SK-N-SH (cell line): ENCODE data around the gene ANKRD10. TPM values are rescaled to one million over a fixed set of nuclear protein-coding genes. Genes with fewer than 3 reads are reported as not detected.
"Not testable (repeated sequence)": the region's sequence is repeated elsewhere in the genome, so short reads cannot be mapped to it uniquely, and the experiment has no call there.

Source experiments
- CTCF ChIA-PET: fragments of 300-600, 350-600 bp; formaldehyde crosslinking; extraction: SDS; loops from one replicate; lab custom pipeline; 2021; lab: Yijun Ruan, JAX
- POLR2A ChIA-PET: fragments of 350-600 bp; sonication (Branson Sonifier 250); formaldehyde crosslinking; extraction: SDS; loops from one replicate; lab custom pipeline; 2020; ENCODE audit warnings: antibody characterized with exemption, inconsistent platforms; lab: Yijun Ruan, JAX
- DNase-seq: peaks from one replicate; pipeline ENCODE4 v3.0.0; 2012
- H2AFZ ChIP-seq: fragments of 200-600 bp; sonication (generic); 2 replicates; pipeline ENCODE4 v1.8.1; 2016; ENCODE audit warnings: antibody characterized with exemption, mild to moderate bottlenecking, low read depth
- H3F3A ChIP-seq: fragments of 200-600 bp; sonication (generic); replicated peaks from 2 replicates; pipeline ENCODE3; 2016; ENCODE audit warnings: antibody characterized with exemption, mild to moderate bottlenecking; ENCODE audit not compliant: insufficient read depth
- H3K27ac ChIP-seq, 2 experiments: fragments of 200-500 bp in 1 of 2; fragments of 200-600 bp in 1 of 2; sonication (Bioruptor generic) in 1 of 2; sonication (generic), shearing (Covaris generic) in 1 of 2; 2 replicates each; pipeline versions ENCODE4 v1.5.1 to v1.6.1; 2014 to 2016; ENCODE audit warnings: low read depth in 2 of 2, inconsistent platforms in 1 of 2, low read length in 1 of 2, mild to moderate bottlenecking in 1 of 2, mixed read lengths in 1 of 2
- H3K27me3 ChIP-seq: fragments of 200-600 bp; sonication (generic), shearing (Covaris generic); 2 replicates; pipeline ENCODE4 v1.6.1; 2016; ENCODE audit warnings: mixed run types; ENCODE audit not compliant: insufficient read depth
- H3K36me3 ChIP-seq, 2 experiments: fragments of 200-500 bp in 1 of 2; fragments of 200-600 bp in 1 of 2; sonication (Bioruptor generic) in 1 of 2; sonication (generic) in 1 of 2; replicated peaks in 1 of 2; 2 replicates each; pipeline versions ENCODE3 to v1.5.1; 2014 to 2016; ENCODE audit warnings: low read length in 1 of 2, mild to moderate bottlenecking in 1 of 2; ENCODE audit not compliant: insufficient read depth in 2 of 2, control insufficient read depth in 1 of 2
- H3K4me1 ChIP-seq, 2 experiments: fragments of 200-500 bp in 1 of 2; fragments of 200-600 bp in 1 of 2; sonication (Bioruptor generic) in 1 of 2; sonication (generic), shearing (Covaris generic) in 1 of 2; 2 replicates each; pipeline versions ENCODE4 v1.5.1 to v1.6.1; 2014 to 2016; ENCODE audit warnings: low read depth in 1 of 2, low read length in 1 of 2, mixed run types in 1 of 2; ENCODE audit not compliant: insufficient read depth in 2 of 2, control insufficient read depth in 1 of 2
- H3K4me2 ChIP-seq: fragments of 200-600 bp; sonication (generic), shearing (Covaris generic); 2 replicates; pipeline ENCODE4 v1.6.1; 2017; ENCODE audit warnings: mixed run types
- H3K4me3 ChIP-seq, 2 experiments: fragments of 200-500 bp in 1 of 2; fragments of 200-600 bp in 1 of 2; sonication (Bioruptor generic) in 1 of 2; sonication (generic), shearing (Covaris generic) in 1 of 2; 2 replicates each; pipeline versions ENCODE4 v1.5.1 to v1.8.1; 2014 to 2016; ENCODE audit warnings: low read depth in 2 of 2, inconsistent platforms in 1 of 2, low read length in 1 of 2, mild to moderate bottlenecking in 1 of 2, mixed read lengths in 1 of 2, moderate library complexity in 1 of 2
- H3K79me2 ChIP-seq: fragments of 200-600 bp; sonication (generic); 2 replicates; pipeline ENCODE4 v1.8.1; 2017; ENCODE audit warnings: mild to moderate bottlenecking; ENCODE audit not compliant: insufficient read depth
- H3K9ac ChIP-seq: fragments of 200-600 bp; sonication (generic); 2 replicates; pipeline ENCODE4 v1.6.1; 2017; ENCODE audit warnings: mixed run types
- H3K9me2 ChIP-seq: fragments of 200-600 bp; sonication (generic); 2 replicates; pipeline ENCODE4 v1.6.1; 2017; ENCODE audit warnings: mixed run types
- H3K9me3 ChIP-seq: fragments of 200-600 bp; sonication (generic); 2 replicates; pipeline ENCODE4 v1.6.1; 2017; ENCODE audit warnings: mixed run types, mild to moderate bottlenecking, moderate library complexity
- H4K20me1 ChIP-seq: fragments of 200-600 bp; sonication (generic); 2 replicates; pipeline ENCODE4 v1.6.1; 2017; ENCODE audit warnings: mild to moderate bottlenecking, mixed run types; ENCODE audit not compliant: insufficient read depth
- CHD2 ChIP-seq: fragments of 150-350 bp; IDR thresholded peaks from 2 replicates; pipeline ENCODE4 v1.6.1; 2018; ENCODE audit warnings: low read length; ENCODE audit not compliant: partially characterized antibody
- ELF1 ChIP-seq: IDR thresholded peaks from 2 replicates; pipeline ENCODE4 v1.4.0; 2012
- EP300 ChIP-seq, 2 experiments: IDR thresholded peaks; 2 replicates each; pipeline versions ENCODE4 v1.4.0 to v1.6.1; 2012; ENCODE audit warnings: borderline replicate concordance in 1 of 2, low read depth in 1 of 2, low read length in 1 of 2
- EZH2phosphoT487 ChIP-seq: fragments of 200-600 bp; sonication (generic); IDR thresholded peaks from 2 replicates; pipeline ENCODE4 v1.6.1; 2017; ENCODE audit warnings: low read depth, mixed run types, mild to moderate bottlenecking, antibody characterized with exemption, moderate library complexity, borderline replicate concordance
- FOSL2 ChIP-seq: IDR thresholded peaks from 2 replicates; pipeline ENCODE4 v1.4.0; 2012; ENCODE audit warnings: low read depth, mild to moderate bottlenecking, moderate library complexity, borderline replicate concordance
- GATA2 ChIP-seq: sonication (generic); formaldehyde crosslinking; IDR thresholded peaks from 2 replicates; pipeline ENCODE4 v1.5.0; 2020; ENCODE audit warnings: mild to moderate bottlenecking, missing genetic modification reagents
- POLR2AphosphoS5 ChIP-seq: IDR thresholded peaks from 2 replicates; pipeline ENCODE4 v1.6.1; 2012; ENCODE audit warnings: low read depth, low read length
- RFX5 ChIP-seq: IDR thresholded peaks from 2 replicates; pipeline ENCODE4 v1.6.1; 2012; ENCODE audit warnings: mild to moderate bottlenecking, improper control_type of control experiment, low read length
- SMC3 ChIP-seq: IDR thresholded peaks from 2 replicates; pipeline ENCODE4 v1.6.1; 2012; ENCODE audit warnings: low read depth, low read length, improper control_type of control experiment
- TAF1 ChIP-seq: IDR thresholded peaks from 2 replicates; pipeline ENCODE4 v1.6.1; 2012; ENCODE audit warnings: low read depth, mild to moderate bottlenecking, low read length, moderate library complexity, borderline replicate concordance
- WGBS: methylation state at CpG from one replicate; pipeline ENCODE4 v1.1.6; 2017; ENCODE audit warnings: low lambda C conversion rate; 5-methylcytosine and 5-hydroxymethylcytosine counted together
- polyA plus RNA-seq, 3 experiments: library from polyadenylated mRNA; depleted of rRNA; stranded (reverse); fragments of >200 nt; gene quantifications; 2 replicates each; pipeline ENCODE4 v1.2.3, GENCODE V29; 2012
- TF ChIP-seq, protein P1 (sequence below): fragments of 200-600 bp; sonication (generic); IDR thresholded peaks from 2 replicates; pipeline ENCODE4 v1.6.1; 2017; ENCODE audit warnings: antibody characterized with exemption, mild to moderate bottlenecking, moderate library complexity
- TF ChIP-seq, protein P2 (sequence below): fragments of 150-350 bp; IDR thresholded peaks from 2 replicates; pipeline ENCODE4 v1.6.1; 2016; ENCODE audit warnings: mild to moderate bottlenecking, low read depth, low read length
- TF ChIP-seq, protein P3 (sequence below): fragments of 150-350 bp; IDR thresholded peaks from 2 replicates; pipeline ENCODE4 v1.6.1; 2017; ENCODE audit warnings: antibody characterized with exemption, low read length, low read depth, borderline replicate concordance
- TF ChIP-seq, protein P4 (sequence below): IDR thresholded peaks from 2 replicates; pipeline ENCODE4 v1.4.0; 2012; ENCODE audit warnings: low read depth, borderline replicate concordance

The ANKRD10 gene
- polyA plus RNA-seq, 1 of the 3 experiments (the other 2 are of a cell fraction), result 53.2 TPM

DNA sequence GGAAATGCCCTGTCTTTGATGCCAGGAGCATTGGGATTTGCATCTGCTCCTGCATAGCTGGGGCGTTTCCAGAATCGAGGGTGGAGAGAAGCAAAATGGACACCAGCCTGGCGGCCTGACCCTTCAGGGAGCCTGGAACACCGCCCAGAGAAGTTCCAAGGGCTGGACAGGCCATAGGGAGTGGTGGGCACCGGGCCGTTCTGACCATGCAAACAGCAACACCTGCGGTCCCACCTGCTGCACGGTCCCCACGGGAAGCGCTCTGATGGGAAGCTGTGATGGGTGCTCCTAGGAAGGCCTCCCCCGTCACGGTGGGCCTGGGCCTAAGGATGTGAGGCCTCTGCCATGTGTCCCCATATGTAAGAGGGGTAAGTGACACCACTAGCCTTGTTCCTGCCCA is 34.2 kb upstream of the ANKRD10 start:
- ChIA-PET CTCF (interaction anchor here (1.0 kb wide), 1 partner anchor 121 kb away, joined by 3 read pairs; no protein-coding TSS in a partner anchor), POLR2A (no interaction called here)
- TF ChIP-seq TAF1 (no peak), EP300 (IDR thresholded peaks at IDR 0.05; ENCODE audit: borderline replicate concordance in 1 of 2, low read depth in 1 of 2, low read length in 1 of 2) (no peak), SMC3 (no peak), EZH2phosphoT487 (no peak), ELF1 (no peak), POLR2AphosphoS5 (no peak), GATA2 (CRISPR knock-in tag) (no peak), RFX5 (no peak), FOSL2 (no peak), CHD2 (no peak)
- TF ChIP-seq, protein P1, sequence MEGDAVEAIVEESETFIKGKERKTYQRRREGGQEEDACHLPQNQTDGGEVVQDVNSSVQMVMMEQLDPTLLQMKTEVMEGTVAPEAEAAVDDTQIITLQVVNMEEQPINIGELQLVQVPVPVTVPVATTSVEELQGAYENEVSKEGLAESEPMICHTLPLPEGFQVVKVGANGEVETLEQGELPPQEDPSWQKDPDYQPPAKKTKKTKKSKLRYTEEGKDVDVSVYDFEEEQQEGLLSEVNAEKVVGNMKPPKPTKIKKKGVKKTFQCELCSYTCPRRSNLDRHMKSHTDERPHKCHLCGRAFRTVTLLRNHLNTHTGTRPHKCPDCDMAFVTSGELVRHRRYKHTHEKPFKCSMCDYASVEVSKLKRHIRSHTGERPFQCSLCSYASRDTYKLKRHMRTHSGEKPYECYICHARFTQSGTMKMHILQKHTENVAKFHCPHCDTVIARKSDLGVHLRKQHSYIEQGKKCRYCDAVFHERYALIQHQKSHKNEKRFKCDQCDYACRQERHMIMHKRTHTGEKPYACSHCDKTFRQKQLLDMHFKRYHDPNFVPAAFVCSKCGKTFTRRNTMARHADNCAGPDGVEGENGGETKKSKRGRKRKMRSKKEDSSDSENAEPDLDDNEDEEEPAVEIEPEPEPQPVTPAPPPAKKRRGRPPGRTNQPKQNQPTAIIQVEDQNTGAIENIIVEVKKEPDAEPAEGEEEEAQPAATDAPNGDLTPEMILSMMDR, result no peak
- TF ChIP-seq, protein P2, sequence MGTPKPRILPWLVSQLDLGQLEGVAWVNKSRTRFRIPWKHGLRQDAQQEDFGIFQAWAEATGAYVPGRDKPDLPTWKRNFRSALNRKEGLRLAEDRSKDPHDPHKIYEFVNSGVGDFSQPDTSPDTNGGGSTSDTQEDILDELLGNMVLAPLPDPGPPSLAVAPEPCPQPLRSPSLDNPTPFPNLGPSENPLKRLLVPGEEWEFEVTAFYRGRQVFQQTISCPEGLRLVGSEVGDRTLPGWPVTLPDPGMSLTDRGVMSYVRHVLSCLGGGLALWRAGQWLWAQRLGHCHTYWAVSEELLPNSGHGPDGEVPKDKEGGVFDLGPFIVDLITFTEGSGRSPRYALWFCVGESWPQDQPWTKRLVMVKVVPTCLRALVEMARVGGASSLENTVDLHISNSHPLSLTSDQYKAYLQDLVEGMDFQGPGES, result no peak
- TF ChIP-seq, protein P3, sequence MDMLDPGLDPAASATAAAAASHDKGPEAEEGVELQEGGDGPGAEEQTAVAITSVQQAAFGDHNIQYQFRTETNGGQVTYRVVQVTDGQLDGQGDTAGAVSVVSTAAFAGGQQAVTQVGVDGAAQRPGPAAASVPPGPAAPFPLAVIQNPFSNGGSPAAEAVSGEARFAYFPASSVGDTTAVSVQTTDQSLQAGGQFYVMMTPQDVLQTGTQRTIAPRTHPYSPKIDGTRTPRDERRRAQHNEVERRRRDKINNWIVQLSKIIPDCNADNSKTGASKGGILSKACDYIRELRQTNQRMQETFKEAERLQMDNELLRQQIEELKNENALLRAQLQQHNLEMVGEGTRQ, result no peak
- TF ChIP-seq, protein P4, sequence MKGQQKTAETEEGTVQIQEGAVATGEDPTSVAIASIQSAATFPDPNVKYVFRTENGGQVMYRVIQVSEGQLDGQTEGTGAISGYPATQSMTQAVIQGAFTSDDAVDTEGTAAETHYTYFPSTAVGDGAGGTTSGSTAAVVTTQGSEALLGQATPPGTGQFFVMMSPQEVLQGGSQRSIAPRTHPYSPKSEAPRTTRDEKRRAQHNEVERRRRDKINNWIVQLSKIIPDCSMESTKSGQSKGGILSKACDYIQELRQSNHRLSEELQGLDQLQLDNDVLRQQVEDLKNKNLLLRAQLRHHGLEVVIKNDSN, result no peak
- no peaks in the 10 kb centered on the region for H4K20me1 ChIP-seq
- no peaks in the 10 kb centered on the region for H3K4me1 ChIP-seq
- no peaks in the 10 kb centered on the region for H3K9me3 ChIP-seq
- H3K4me2 ChIP-seq, result no peak overlapping the region
- no peaks in the 10 kb centered on the region for H3F3A ChIP-seq
- H3K9ac ChIP-seq, result no peak overlapping the region
- no peaks in the 10 kb centered on the region for H3K36me3 ChIP-seq
- H3K4me3 ChIP-seq, result no peak overlapping the region
- no peak for DNase-seq
- no peak overlapping the region for H3K27ac ChIP-seq
- no peaks in the 10 kb centered on the region for H3K79me2 ChIP-seq
- WGBS, result 42% methylated on average over 2 of the region's 12 CpGs
- no peaks in the 10 kb centered on the region for H3K27me3 ChIP-seq
- no peak overlapping the region for H2AFZ ChIP-seq
- H3K9me2 ChIP-seq, result no peaks in the 10 kb centered on the region

DNA sequence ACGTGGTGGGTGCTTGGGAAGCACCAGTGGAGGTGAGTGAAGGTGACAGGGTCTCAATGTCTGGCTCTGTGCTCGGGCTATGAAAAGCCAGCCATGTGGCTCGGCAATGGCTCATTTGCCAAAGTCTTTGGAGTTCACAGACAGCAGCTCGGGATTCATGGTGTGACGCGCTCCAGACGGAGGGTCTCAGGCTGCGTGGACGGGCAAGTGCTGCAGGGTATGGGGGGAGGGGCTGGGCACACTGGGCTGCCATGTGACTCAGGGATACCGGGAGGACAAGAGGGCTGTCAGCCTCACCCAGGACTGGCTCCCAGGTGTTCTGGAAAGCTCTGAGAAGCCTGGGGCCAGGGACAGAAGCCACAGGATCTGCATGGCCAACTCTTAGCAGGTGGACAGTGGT is 32.5 kb upstream of the ANKRD10 start:
- CTCF ChIA-PET, H4K20me1 ChIP-seq, H3K4me3 ChIP-seq, H3K9ac ChIP-seq, H3F3A ChIP-seq, DNase-seq, H3K9me3 ChIP-seq, H3K27ac ChIP-seq, H3K4me2 ChIP-seq, H3K4me1 ChIP-seq, H2AFZ ChIP-seq, H3K9me2 ChIP-seq, H3K27me3 ChIP-seq, POLR2A ChIA-PET, H3K36me3 ChIP-seq, H3K79me2 ChIP-seq: not testable (repeated sequence)
- no CpG with 5 or more reads among the region's 10 CpGs for WGBS
